ENCODE results near the gene GLRX3. TPM values are rescaled to one million over a fixed set of nuclear protein-coding genes. Genes with fewer than 3 reads are reported as not detected.

The GLRX3 gene
- total RNA-seq, 1 experiment from 2014 or later, result 173 TPM

Other genes with a start within 250 kb of the GLRX3 start
- gene EBF3, start 172.1 kb upstream of the GLRX3 start, total RNA-seq (2014; rRNA removed; shearing (Covaris generic)), result not detected in 2 replicates
- gene C10orf143, start 25.6 kb upstream of the GLRX3 start, total RNA-seq (2014; rRNA removed; shearing (Covaris generic)), result 0.27 TPM in 1 of 2 replicates, not detected in the other

Measured in NCI-H460 (cell line).